NCI-H226 (cell line): ENCODE data around the gene SMG1.

ENCODE experiments used
- DNase-seq: peaks from one replicate; pipeline ENCODE4 v3.0.0-alpha.2; 2015

Gene SMG1

GRCh38 chr16:18842565-18842964 lies 83.6 kb downstream of the SMG1 start:
- no peak for DNase-seq

GRCh38 chr16:18841833-18842525 lies 84.2 kb downstream of the SMG1 start:
- no peak for DNase-seq

- DNase-seq: no peak
Measured at GRCh38 chr16:18839555-18839954, 86.7 kb downstream of the SMG1 start.

- no peak for DNase-seq
Measured at GRCh38 chr16:18836702-18837101, 89.5 kb downstream of the SMG1 start.

- no peak for DNase-seq
Measured at GRCh38 chr16:18834864-18835263, 91.3 kb downstream of the SMG1 start.

- no peak for DNase-seq
Measured at GRCh38 chr16:18833707-18834505, 92.3 kb downstream of the SMG1 start.

- DNase-seq: no peak
Measured at GRCh38 chr16:18832613-18833012, 93.6 kb downstream of the SMG1 start.

- no peak for DNase-seq
Measured at GRCh38 chr16:18832006-18832405, 94.2 kb downstream of the SMG1 start.

- no peak for DNase-seq
Measured at GRCh38 chr16:18829251-18829650, 97.0 kb downstream of the SMG1 start.

- DNase-seq: no peak
Measured at GRCh38 chr16:18827890-18828289, 98.3 kb downstream of the SMG1 start.

- no peak for DNase-seq
Measured at GRCh38 chr16:18816286-18816685, 109.9 kb downstream of the SMG1 start.

GRCh38 chr16:18811925-18812324 lies 114.3 kb downstream of the SMG1 start:
- DNase-seq: no peak

- DNase-seq: no peak
Measured at GRCh38 chr16:18809165-18809564, 117.0 kb downstream of the SMG1 start.

GRCh38 chr16:18805257-18805773 lies 120.9 kb downstream of the SMG1 start:
- DNase-seq: no peak

- DNase-seq: no peak
Measured at GRCh38 chr16:18804540-18804939, 121.7 kb downstream of the SMG1 start.

- DNase-seq: peak; percentile 6
Measured at GRCh38 chr16:18803569-18804462, 122.4 kb downstream of the SMG1 start.

- no peak for DNase-seq
Measured at GRCh38 chr16:18802767-18803343, 123.4 kb downstream of the SMG1 start.

- DNase-seq: peak; percentile 99
Measured at GRCh38 chr16:18801145-18801972, 124.8 kb downstream of the SMG1 start, which contains the start of gene ARL6IP1. Gene ARL6IP1 (minus strand): TSS chr16:18801549. CDS start chr16:18801466, 83 bp downstream.

- DNase-seq: no peak
Measured at GRCh38 chr16:18800775-18801144, 125.4 kb downstream of the SMG1 start.

GRCh38 chr16:18800293-18800692 lies 125.9 kb downstream of the SMG1 start:
- no peak for DNase-seq

- no peak for DNase-seq
Measured at GRCh38 chr16:18799500-18799899, 126.7 kb downstream of the SMG1 start.

GRCh38 chr16:18797746-18798145 lies 128.5 kb downstream of the SMG1 start:
- DNase-seq: no peak
